ENCODE data around the gene TSNAXIP1.
A peak's percentile ranks its signal among the peaks of the same experiment; 100 is the strongest.
"Not testable (repeated sequence)": the region's sequence is repeated elsewhere in the genome, so short reads cannot be mapped to it uniquely, and the experiment has no call there.

Gene TSNAXIP1

GRCh38 chr16:67834242-67834614 is 27.5 kb downstream of the TSNAXIP1 start:
- Histone ChIP-seq H3K4me1 (ENCODE audit: low read length) (no peaks in the 10 kb centered on the region), H3K27ac (ENCODE audit: low read length) (no peak overlapping the region), H3K9me3 (replicated peaks; ENCODE audit: insufficient read depth, low read length) (no peaks in the 10 kb centered on the region), H3K4me3 (ENCODE audit: low read length) (peak overlapping the region; percentile 77), H2AFZ (ENCODE audit: low read length) (peak overlapping the region; percentile 55), H3K9ac (ENCODE audit: low read length) (no peak overlapping the region; the same call in 1 of the 2 replicates), H3K79me2 (ENCODE audit: low read length) (peaks cover 19% of the 10 kb centered on the region), H3F3A (ENCODE audit: insufficient read depth, low read length) (no peaks in the 10 kb centered on the region), H3K9me2 (replicated peaks; ENCODE audit: insufficient read depth, low read length) (no peaks in the 10 kb centered on the region), H3K27me3 (replicated peaks; ENCODE audit: insufficient read depth, low read length) (no peaks in the 10 kb centered on the region), H3K4me2 (ENCODE audit: low read depth, low read length) (peak overlapping the region; percentile 56), H3K36me3 (replicated peaks; ENCODE audit: insufficient read depth, low read length) (no peaks in the 10 kb centered on the region), H4K20me1 (ENCODE audit: insufficient read depth, low read length) (no peaks in the 10 kb centered on the region)
- no peak for DNase-seq
- TF ChIP-seq CTCF (IDR thresholded peaks at IDR 0.05; ENCODE audit: low read length), result no peak
- TF ChIP-seq EZH2 (optimal IDR thresholded peaks at IDR 0.05; ENCODE audit: low read depth, low read length), result no peak
- TF ChIP-seq EZH2phosphoT487 (IDR thresholded peaks at IDR 0.05; ENCODE audit: low read length), result no peak

- not testable (repeated sequence) for H3K4me3 ChIP-seq (ENCODE audit: low read length); H3K4me2 ChIP-seq (ENCODE audit: low read depth, low read length); DNase-seq; H3K9me3 ChIP-seq (replicated peaks; ENCODE audit: insufficient read depth, low read length); H2AFZ ChIP-seq (ENCODE audit: low read length); H3K27ac ChIP-seq (ENCODE audit: low read length); H4K20me1 ChIP-seq (ENCODE audit: insufficient read depth, low read length); H3K4me1 ChIP-seq (ENCODE audit: low read length); H3F3A ChIP-seq (ENCODE audit: insufficient read depth, low read length); H3K27me3 ChIP-seq (replicated peaks; ENCODE audit: insufficient read depth, low read length); H3K9ac ChIP-seq (ENCODE audit: low read length); H3K9me2 ChIP-seq (replicated peaks; ENCODE audit: insufficient read depth, low read length); H3K36me3 ChIP-seq (replicated peaks; ENCODE audit: insufficient read depth, low read length)
- peaks cover 14% of the 10 kb centered on the region for H3K79me2 ChIP-seq (ENCODE audit: low read length)
Measured at GRCh38 chr16:67837190-67837589, 30.5 kb downstream of the TSNAXIP1 start.

GRCh38 chr16:67837811-67838210 is 31.1 kb downstream of the TSNAXIP1 start:
- no peak overlapping the region for H3K4me2 ChIP-seq (ENCODE audit: low read depth, low read length)
- no peaks in the 10 kb centered on the region for H3K9me2 ChIP-seq (replicated peaks; ENCODE audit: insufficient read depth, low read length)

DNA sequence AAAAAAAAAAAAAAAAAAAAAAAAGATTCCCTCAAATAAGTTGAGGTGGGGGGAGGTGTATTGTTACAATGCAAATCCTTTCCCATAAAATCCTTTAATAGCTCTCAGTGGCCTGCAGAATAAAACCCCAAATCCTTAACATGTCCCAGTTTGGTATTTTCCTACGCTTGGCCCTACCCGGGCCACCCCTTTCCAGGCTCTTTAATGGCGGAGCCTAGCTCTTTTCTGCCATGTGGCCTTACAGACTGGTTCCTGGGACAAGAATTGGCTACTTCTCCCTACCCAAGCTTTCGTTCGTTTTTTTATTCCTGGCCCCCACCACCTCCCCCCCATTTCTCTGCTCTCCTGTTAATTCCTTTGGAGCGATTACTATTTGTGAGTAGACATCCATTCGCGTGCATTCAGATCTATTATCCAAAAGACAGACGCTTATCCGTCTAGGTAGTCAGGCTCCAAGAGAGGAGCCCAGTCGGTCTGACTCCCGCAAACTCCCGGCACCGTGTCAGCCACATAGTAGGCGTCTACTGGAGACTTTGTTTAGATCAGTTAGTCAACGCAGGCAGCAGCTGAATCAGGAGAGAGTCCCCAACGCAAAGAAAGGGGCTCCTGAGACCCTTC is 34.6 kb downstream of the TSNAXIP1 start:
- H3K79me2 ChIP-seq (ENCODE audit: low read length), result peaks cover 38% of the 10 kb centered on the region
- peaks cover 30% of the 10 kb centered on the region for H3F3A ChIP-seq (ENCODE audit: insufficient read depth, low read length)
- peaks cover 25% of the 10 kb centered on the region for H3K4me1 ChIP-seq (ENCODE audit: low read length)
- no peak overlapping the region for H3K27ac ChIP-seq (ENCODE audit: low read length)
- H3K9me2 ChIP-seq (replicated peaks; ENCODE audit: insufficient read depth, low read length), result no peaks in the 10 kb centered on the region
- peak overlapping the region; percentile 95; the same call in 1 of the 2 replicates for H3K9ac ChIP-seq (ENCODE audit: low read length)
- H3K36me3 ChIP-seq (replicated peaks; ENCODE audit: insufficient read depth, low read length), result no peaks in the 10 kb centered on the region
- TF ChIP-seq CTCF (IDR thresholded peaks at IDR 0.05; ENCODE audit: low read length), result no peak
- no peak for TF ChIP-seq EZH2 (optimal IDR thresholded peaks at IDR 0.05; ENCODE audit: low read depth, low read length)
- TF ChIP-seq EZH2phosphoT487 (IDR thresholded peaks at IDR 0.05; ENCODE audit: low read length), result no peak
- peak overlapping the region; percentile 98 for H3K4me3 ChIP-seq (ENCODE audit: low read length)
- no peaks in the 10 kb centered on the region for H4K20me1 ChIP-seq (ENCODE audit: insufficient read depth, low read length)
- H3K4me2 ChIP-seq (ENCODE audit: low read depth, low read length), result peak overlapping the region; percentile 84
- no peaks in the 10 kb centered on the region for H3K27me3 ChIP-seq (replicated peaks; ENCODE audit: insufficient read depth, low read length)
- DNase-seq, result no peak
- H3K9me3 ChIP-seq (replicated peaks; ENCODE audit: insufficient read depth, low read length), result no peaks in the 10 kb centered on the region
- H2AFZ ChIP-seq (ENCODE audit: low read length), result peak overlapping the region; percentile 99

More at GRCh38 chr16:67837811-67838210, 31.1 kb downstream of the TSNAXIP1 start:
- no peaks in the 10 kb centered on the region for H4K20me1 ChIP-seq (ENCODE audit: insufficient read depth, low read length)
- H3K27me3 ChIP-seq (replicated peaks; ENCODE audit: insufficient read depth, low read length), result no peaks in the 10 kb centered on the region
- no peak overlapping the region for H3K9ac ChIP-seq (ENCODE audit: low read length)
- no peak overlapping the region for H2AFZ ChIP-seq (ENCODE audit: low read length)
- peaks cover 13% of the 10 kb centered on the region for H3K79me2 ChIP-seq (ENCODE audit: low read length)
- DNase-seq, result no peak
- H3K36me3 ChIP-seq (replicated peaks; ENCODE audit: insufficient read depth, low read length), result no peaks in the 10 kb centered on the region
- H3K27ac ChIP-seq (ENCODE audit: low read length), result no peak overlapping the region
- peaks cover 5% of the 10 kb centered on the region for H3F3A ChIP-seq (ENCODE audit: insufficient read depth, low read length)
- H3K9me3 ChIP-seq (replicated peaks; ENCODE audit: insufficient read depth, low read length), result no peaks in the 10 kb centered on the region
- no peak for TF ChIP-seq EZH2phosphoT487 (IDR thresholded peaks at IDR 0.05; ENCODE audit: low read length)
- TF ChIP-seq EZH2 (optimal IDR thresholded peaks at IDR 0.05; ENCODE audit: low read depth, low read length), result no peak
- H3K4me1 ChIP-seq (ENCODE audit: low read length), result peaks cover 5% of the 10 kb centered on the region
- H3K4me3 ChIP-seq (ENCODE audit: low read length), result no peak overlapping the region
